HG03378 (cell line): ENCODE measurements around the gene VPS35.

ENCODE experiments used
- ATAC-seq: cut with Tn5 transposase; IDR thresholded peaks from one replicate; pipeline ENCODE4 v1.9.1; 2021; ENCODE audit warnings: mild to moderate bottlenecking, moderate library complexity; ENCODE audit not compliant: unreplicated experiment

VPS35 gene

GRCh38 chr16:46620266-46621005, 68.5 kb downstream of the VPS35 start:
- ATAC-seq: no peak

DNA sequence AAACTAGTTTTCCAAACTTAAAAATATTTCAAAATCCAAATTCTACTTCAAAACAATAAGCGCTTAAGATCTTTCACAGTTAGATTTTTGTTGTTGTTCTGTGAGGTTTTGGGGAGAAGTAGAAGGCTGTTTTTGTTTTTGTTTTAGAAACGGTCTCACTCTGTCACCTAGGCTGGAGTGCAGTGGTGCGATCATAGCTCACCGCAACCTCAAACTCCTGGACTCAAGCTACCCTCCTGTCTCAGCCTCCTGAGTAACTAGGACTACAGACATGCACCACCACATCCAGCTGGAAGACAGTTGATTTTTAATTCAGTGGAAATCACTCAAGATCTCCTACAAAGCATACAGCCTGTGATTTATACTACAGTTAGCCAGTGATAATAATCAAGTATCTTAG, 70.5 kb downstream of the VPS35 start:
- ATAC-seq: peak; percentile 24

- no peak for ATAC-seq
Measured at GRCh38 chr16:46614006-46614405, 75.0 kb downstream of the VPS35 start.

- no peak for ATAC-seq
Measured at GRCh38 chr16:46613352-46613751, 75.6 kb downstream of the VPS35 start.

- ATAC-seq: peak; percentile 78
Measured at GRCh38 chr16:46612121-46612520, 76.9 kb downstream of the VPS35 start.

DNA sequence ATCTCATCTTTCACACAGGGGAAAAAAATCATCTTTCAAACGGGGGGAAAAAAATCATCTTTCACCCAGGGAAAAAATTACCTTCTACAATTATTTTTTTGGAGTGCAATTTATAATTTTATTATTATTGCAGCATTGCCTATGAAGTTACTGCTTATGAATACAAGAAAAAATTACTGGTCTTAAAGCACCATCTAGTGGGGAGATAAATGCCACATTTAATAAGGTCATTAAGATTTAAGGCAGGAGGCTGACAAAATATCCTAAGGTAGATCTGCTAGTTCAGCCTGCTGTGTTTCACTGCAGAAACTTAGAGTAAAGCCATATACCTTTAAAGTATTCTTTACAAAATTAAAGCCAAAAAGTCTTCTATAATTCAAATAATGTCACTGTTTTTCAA, 81.4 kb downstream of the VPS35 start:
- no peak for ATAC-seq

- ATAC-seq: no peak
Measured at GRCh38 chr16:46606231-46606630, 82.7 kb downstream of the VPS35 start.
